Activated naive CD8-positive, alpha-beta T cell (primary cell): Measurements from ENCODE around the gene RABGEF1.
A peak's percentile ranks its signal among the peaks of the same experiment; 100 is the strongest.
"Not testable (repeated sequence)": the region's sequence is repeated elsewhere in the genome, so short reads cannot be mapped to it uniquely, and the experiment has no call there.

Experiments
- H3K27ac Mint-ChIP-seq: one replicate; pipeline ENCODE4 v1.8.0; 2021; ENCODE audit warnings: mixed read lengths
- H3K27me3 Mint-ChIP-seq: one replicate; pipeline ENCODE4 v1.8.0; 2021; ENCODE audit warnings: mixed read lengths
- H3K36me3 Mint-ChIP-seq: one replicate; pipeline ENCODE4 v1.8.0; 2021; ENCODE audit warnings: mixed read lengths
- H3K4me1 Mint-ChIP-seq: one replicate; pipeline ENCODE4 v1.8.0; 2021; ENCODE audit warnings: low read depth, mixed read lengths
- H3K4me3 Mint-ChIP-seq: one replicate; pipeline ENCODE4 v1.8.0; 2021; ENCODE audit warnings: mild to moderate bottlenecking, mixed read lengths
- H3K9me3 Mint-ChIP-seq: one replicate; pipeline ENCODE4 v1.8.0; 2021; ENCODE audit warnings: low read depth, mixed read lengths

The RABGEF1 gene

GRCh38 chr7:66832531-66833351, 92.2 kb downstream of the RABGEF1 start:
- H3K4me1 Mint-ChIP-seq: no peaks in the 10 kb centered on the region
- H3K36me3 Mint-ChIP-seq: no peaks in the 10 kb centered on the region
- H3K4me3 Mint-ChIP-seq: no peak overlapping the region
- H3K27ac Mint-ChIP-seq: no peak overlapping the region
- no peaks in the 10 kb centered on the region for H3K27me3 Mint-ChIP-seq
- H3K9me3 Mint-ChIP-seq: no peaks in the 10 kb centered on the region

GRCh38 chr7:66837007-66837406, 96.5 kb downstream of the RABGEF1 start:
- no peaks in the 10 kb centered on the region for H3K27me3 Mint-ChIP-seq
- no peaks in the 10 kb centered on the region for H3K9me3 Mint-ChIP-seq

GRCh38 chr7:66837661-66838060, 97.1 kb downstream of the RABGEF1 start:
- H3K27me3 Mint-ChIP-seq: no peaks in the 10 kb centered on the region
- H3K36me3 Mint-ChIP-seq: no peaks in the 10 kb centered on the region
- no peaks in the 10 kb centered on the region for H3K4me1 Mint-ChIP-seq
- no peak overlapping the region for H3K27ac Mint-ChIP-seq
- H3K9me3 Mint-ChIP-seq: no peaks in the 10 kb centered on the region
- H3K4me3 Mint-ChIP-seq: no peak overlapping the region

More at GRCh38 chr7:66837007-66837406, 96.5 kb downstream of the RABGEF1 start:
- no peak overlapping the region for H3K4me3 Mint-ChIP-seq
- H3K36me3 Mint-ChIP-seq: no peaks in the 10 kb centered on the region
- H3K27ac Mint-ChIP-seq: no peak overlapping the region
- no peaks in the 10 kb centered on the region for H3K4me1 Mint-ChIP-seq

GRCh38 chr7:66839814-66840213, 99.3 kb downstream of the RABGEF1 start:
- Mint-ChIP-seq H3K27ac (no peak overlapping the region), H3K4me3 (no peak overlapping the region), H3K9me3 (no peaks in the 10 kb centered on the region), H3K27me3 (no peaks in the 10 kb centered on the region), H3K4me1 (peaks cover 9% of the 10 kb centered on the region), H3K36me3 (no peaks in the 10 kb centered on the region)

DNA sequence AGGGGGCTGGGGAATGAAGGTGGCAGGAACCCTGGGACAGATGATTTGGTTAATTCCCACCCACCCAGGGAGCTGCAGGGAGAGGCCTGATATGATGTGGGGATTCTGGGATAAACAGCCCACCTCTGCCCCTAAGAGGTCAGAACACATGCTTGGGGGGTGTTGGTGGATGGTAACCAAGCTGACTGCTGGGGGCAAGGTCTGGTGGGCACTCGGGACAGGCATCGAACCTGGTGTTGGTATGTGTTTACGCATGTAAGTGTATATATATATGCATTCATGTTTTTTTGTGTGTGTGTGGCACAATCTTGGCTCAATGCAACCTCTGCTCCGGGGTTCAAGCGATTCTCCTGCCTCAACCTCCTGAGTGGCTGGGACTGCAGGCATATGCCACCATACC, 99.8 kb downstream of the RABGEF1 start:
- Mint-ChIP-seq H3K4me1 (peaks cover 11% of the 10 kb centered on the region), H3K4me3 (no peak overlapping the region), H3K36me3 (no peaks in the 10 kb centered on the region), H3K27me3 (no peaks in the 10 kb centered on the region), H3K27ac (no peak overlapping the region), H3K9me3 (no peaks in the 10 kb centered on the region)

DNA sequence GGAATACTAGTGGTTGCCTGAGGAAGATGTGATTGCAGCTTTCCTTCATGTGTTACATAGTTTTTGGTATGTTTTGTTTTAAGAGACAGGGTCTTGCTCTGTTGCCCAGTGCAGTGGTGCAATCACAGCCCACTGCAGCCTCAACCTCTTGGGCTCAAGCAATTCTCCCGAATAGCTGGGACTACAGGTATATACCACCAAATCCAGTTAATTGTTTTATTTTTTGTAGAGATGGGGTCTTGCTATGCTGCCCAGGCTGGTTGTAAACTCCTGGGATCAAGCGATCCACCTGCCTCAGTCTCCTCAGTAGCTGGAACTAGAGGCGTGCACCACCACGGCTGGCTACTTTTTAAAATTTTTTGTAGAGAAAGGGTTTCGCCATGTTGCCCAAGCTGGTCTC, 101.4 kb downstream of the RABGEF1 start:
- Mint-ChIP-seq H3K36me3 (no peaks in the 10 kb centered on the region), H3K27me3 (no peaks in the 10 kb centered on the region), H3K4me1 (peaks cover 14% of the 10 kb centered on the region), H3K4me3 (no peak overlapping the region), H3K27ac (no peak overlapping the region), H3K9me3 (no peaks in the 10 kb centered on the region)

DNA sequence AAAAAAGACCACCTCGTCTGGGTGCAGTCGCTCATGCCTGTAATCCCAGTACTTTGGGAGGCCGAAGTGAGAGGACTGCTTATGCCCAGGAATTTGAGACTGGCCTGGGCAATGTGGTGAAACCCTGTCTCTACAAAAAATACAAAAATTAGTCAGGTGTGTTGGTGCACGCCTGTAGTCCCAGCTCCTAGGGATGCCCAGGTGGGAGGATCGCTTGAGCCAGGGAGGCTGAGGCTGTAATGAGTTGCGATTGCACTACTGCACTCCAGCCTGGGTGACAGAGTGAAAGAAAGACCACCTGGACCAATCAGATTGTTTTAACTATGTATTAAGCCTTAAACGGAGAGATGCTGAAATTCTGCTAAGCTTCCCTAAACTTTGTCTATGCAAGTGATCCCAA, 103.0 kb downstream of the RABGEF1 start:
- Mint-ChIP-seq H3K4me3 (peak overlapping the region; percentile 92), H3K4me1 (peaks cover 18% of the 10 kb centered on the region), H3K27ac (peak overlapping the region; percentile 66)
- not testable (repeated sequence) for H3K27me3 Mint-ChIP-seq, H3K9me3 Mint-ChIP-seq, H3K36me3 Mint-ChIP-seq

- H3K27me3 Mint-ChIP-seq: no peaks in the 10 kb centered on the region
- H3K4me3 Mint-ChIP-seq: peak overlapping the region; percentile 92
- no peaks in the 10 kb centered on the region for H3K36me3 Mint-ChIP-seq
- H3K4me1 Mint-ChIP-seq: peaks cover 21% of the 10 kb centered on the region
- peak overlapping the region; percentile 98 for H3K27ac Mint-ChIP-seq
- no peaks in the 10 kb centered on the region for H3K9me3 Mint-ChIP-seq
Observed at GRCh38 chr7:66844552-66845378, 104.2 kb downstream of the RABGEF1 start.

DNA sequence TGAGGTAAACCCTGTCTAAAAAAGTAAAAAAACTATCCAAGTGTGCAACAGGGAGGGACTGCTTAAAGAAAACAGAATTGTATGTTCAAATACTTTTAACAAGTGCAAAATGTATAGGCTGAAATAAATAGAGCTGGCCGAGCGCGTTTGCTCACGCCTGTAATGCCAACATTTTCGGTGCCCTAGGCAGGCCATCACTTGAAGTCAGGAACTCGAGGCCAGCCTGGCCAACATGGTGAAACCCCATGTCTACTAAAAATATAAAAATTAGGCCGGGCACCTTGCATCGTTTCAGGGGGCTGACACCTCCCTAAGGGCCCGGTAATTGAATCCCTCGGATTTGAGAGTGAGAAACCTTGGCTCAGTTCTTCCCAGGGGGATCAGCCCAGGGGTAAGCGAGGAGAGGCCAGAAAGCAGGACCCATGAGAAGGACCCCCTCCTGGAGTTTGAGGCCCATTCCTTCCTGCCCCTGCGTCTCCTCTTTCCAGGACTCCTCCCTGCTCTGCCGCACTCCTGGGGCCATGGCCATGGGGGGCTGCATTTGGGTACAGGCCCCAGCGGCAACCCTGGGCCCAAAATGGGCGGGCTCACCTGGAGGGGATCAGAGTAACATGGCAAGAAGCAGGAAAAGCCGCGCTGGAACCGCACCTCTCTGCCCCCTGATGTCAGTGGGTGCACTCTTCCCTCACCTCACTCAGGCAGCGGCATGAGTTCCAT, 105.0 kb downstream of the RABGEF1 start:
- Mint-ChIP-seq H3K36me3 (peaks cover 2% of the 10 kb centered on the region), H3K4me1 (peaks cover 21% of the 10 kb centered on the region), H3K27me3 (no peaks in the 10 kb centered on the region), H3K4me3 (peak overlapping the region; percentile 92), H3K27ac (peak overlapping the region; percentile 98), H3K9me3 (no peaks in the 10 kb centered on the region)

DNA sequence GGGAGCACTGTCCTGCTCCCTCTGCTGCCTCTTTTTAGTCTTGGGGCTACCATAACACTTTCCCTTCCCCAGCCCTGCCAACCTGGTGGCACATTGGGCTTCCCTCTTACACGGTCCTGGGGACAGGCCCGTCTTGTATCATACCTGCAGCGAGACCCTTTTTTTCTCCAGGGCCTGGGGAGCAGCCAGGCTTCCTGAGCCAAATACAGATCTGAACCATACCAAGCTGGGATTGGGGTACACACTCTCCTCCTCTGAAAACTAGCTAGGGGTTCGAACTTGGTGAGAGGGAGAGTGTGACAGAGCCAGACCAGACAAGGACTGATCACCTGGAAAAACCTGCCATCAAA, 105.5 kb downstream of the RABGEF1 start:
- Mint-ChIP-seq H3K4me3 (peak overlapping the region; percentile 92), H3K27ac (peak overlapping the region; percentile 71), H3K4me1 (peaks cover 21% of the 10 kb centered on the region)
- not testable (repeated sequence) for H3K36me3 Mint-ChIP-seq, H3K9me3 Mint-ChIP-seq, H3K27me3 Mint-ChIP-seq

DNA sequence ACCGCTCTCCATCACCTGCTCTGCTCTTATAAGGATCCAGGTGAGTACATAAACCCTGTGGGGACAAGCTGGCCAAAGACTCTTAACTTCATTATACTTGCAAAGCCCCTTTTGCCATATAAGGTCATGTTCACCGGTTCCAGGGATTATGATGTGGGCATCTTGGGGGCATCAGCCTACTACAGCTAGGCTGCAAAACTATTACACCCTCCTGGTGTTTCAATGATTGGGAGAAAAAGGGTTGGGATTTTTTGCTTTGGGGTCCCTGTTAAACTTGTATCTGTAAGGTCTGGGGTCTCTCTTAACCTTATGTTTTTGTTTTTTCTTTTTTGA, 107.0 kb downstream of the RABGEF1 start:
- not testable (repeated sequence) for H3K36me3 Mint-ChIP-seq, H3K9me3 Mint-ChIP-seq, H3K27ac Mint-ChIP-seq, H3K27me3 Mint-ChIP-seq, H3K4me3 Mint-ChIP-seq
- peaks cover 21% of the 10 kb centered on the region for H3K4me1 Mint-ChIP-seq

GRCh38 chr7:66847879-66848790, 107.6 kb downstream of the RABGEF1 start:
- Mint-ChIP-seq H3K36me3 (peaks cover 5% of the 10 kb centered on the region), H3K27ac (peak overlapping the region; percentile 62), H3K9me3 (no peaks in the 10 kb centered on the region), H3K4me1 (peaks cover 21% of the 10 kb centered on the region), H3K27me3 (no peaks in the 10 kb centered on the region), H3K4me3 (peak overlapping the region; percentile 51)

DNA sequence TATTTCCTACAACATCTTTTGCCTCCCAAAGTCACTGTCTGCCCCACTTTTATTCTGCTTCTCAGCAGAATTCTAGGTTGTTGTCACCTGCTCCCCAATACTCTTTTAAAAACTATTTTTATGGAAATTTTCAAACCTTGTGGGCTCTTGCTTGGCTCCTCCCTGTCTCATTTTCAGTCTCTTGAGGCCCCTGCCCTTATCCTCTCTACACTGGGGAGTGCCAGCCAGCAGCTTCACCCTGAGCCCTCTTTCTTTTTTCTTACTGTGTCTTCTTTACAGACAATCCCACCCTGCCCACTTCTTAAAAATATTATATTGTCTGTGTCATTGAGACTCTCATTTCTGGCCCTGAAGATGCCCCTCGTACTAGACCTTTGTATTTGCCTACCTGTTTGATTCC, 118.8 kb downstream of the RABGEF1 start:
- Mint-ChIP-seq H3K4me3 (no peak overlapping the region), H3K27me3 (no peaks in the 10 kb centered on the region), H3K9me3 (no peaks in the 10 kb centered on the region), H3K4me1 (peaks cover 4% of the 10 kb centered on the region), H3K27ac (peak overlapping the region; percentile 41), H3K36me3 (peaks cover 20% of the 10 kb centered on the region)

DNA sequence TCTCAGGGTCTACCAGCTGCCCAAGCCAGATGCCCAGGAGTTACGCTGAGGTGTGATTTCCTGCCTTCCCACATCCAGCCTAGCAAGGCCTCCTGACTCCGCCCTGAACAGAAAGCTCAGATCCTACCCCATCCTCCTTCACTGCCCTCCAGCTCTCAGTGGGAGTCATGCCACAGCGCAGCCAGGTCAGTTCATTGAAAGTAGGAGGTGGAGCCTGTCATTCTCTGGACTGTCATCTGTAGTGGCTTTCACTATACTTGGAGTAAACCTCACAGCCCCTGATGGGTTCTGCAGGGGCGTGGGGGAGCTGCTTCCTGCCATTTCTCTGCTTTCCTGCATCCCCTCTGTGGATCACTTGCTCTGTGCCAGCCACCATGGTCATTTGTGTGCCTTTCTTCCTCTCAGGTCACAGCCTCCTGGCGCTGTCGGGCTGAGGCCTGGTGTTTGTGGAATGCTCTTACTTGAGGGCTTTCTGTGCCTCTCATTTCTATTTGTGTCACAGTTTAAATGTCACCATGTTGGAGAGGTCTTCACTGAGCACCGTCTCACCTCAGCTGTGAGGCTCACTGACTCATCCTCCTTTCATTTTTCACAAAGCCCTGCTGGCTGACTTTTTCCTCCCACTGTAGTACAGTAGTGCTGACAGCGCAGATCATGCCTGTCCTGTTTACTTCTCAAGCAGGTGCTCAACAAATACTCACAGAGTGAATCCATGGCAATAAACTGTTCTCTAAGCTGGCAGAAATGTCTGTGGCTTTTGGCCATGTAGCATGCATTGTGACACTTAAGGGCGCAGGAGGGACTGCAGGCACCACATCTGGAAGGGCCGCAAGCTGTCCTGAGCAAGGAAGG, 119.5 kb downstream of the RABGEF1 start:
- Mint-ChIP-seq H3K27me3 (no peaks in the 10 kb centered on the region), H3K27ac (peak overlapping the region; percentile 78), H3K9me3 (no peaks in the 10 kb centered on the region), H3K4me1 (peaks cover 11% of the 10 kb centered on the region), H3K4me3 (peak overlapping the region; percentile 25), H3K36me3 (peaks cover 20% of the 10 kb centered on the region)
